ENCODE data around the gene SUCO. TPM values are rescaled to one million over a fixed set of nuclear protein-coding genes. Genes with fewer than 3 reads are reported as not detected.

SUCO gene
- polyA plus RNA-seq, 1 of the 3 experiments (the other 2 are of a cell fraction): 5.4 TPM

DNA sequence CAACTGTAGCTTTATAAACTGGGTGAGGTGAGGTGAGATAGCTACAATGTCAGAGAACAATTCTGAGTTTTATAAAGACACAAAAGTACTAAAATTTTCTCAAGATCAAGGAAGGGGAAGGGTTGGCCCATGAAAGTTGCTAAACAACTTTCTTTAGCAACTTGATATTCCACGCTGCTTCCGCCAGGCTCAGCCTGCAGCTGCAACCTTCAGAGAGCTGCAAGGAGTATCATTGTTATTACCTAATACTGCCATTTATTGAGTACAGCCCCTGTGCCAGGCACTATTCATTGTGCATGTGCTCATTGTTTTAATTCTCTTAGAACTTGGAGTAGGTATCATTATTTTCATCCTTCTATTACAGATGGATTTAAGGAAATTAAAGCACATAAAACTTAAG is 34.1 kb upstream of the SUCO start:
- H3F3A ChIP-seq (replicated peaks; ENCODE audit: insufficient read depth): no peaks in the 10 kb centered on the region
- H4K20me1 ChIP-seq (ENCODE audit: insufficient read depth): no peaks in the 10 kb centered on the region
- no peaks in the 10 kb centered on the region for H3K36me3 ChIP-seq (replicated peaks in 1 of 2; ENCODE audit: control insufficient read depth in 1 of 2, insufficient read depth in 2 of 2, low read length in 1 of 2)
- no peak overlapping the region for H3K27ac ChIP-seq (ENCODE audit: low read depth in 2 of 2, low read length in 1 of 2)
- H3K79me2 ChIP-seq (ENCODE audit: insufficient read depth): no peaks in the 10 kb centered on the region
- DNase-seq: no peak
- H3K9me3 ChIP-seq: no peaks in the 10 kb centered on the region
- H3K9me2 ChIP-seq: no peaks in the 10 kb centered on the region
- WGBS (ENCODE audit: low lambda C conversion rate): 93% methylated on average over 2 of the region's 2 CpGs
- ChIA-PET CTCF (interaction anchor here (0.9 to 1.7 kb wide), 2 partner anchors 13 to 496 kb away, joined by 3 read pairs; no protein-coding TSS in a partner anchor), POLR2A (no interaction called here)
- no peak overlapping the region for H3K4me2 ChIP-seq
- peaks cover 3% of the 10 kb centered on the region; the same call in 1 of the 2 replicates for H3K27me3 ChIP-seq (ENCODE audit: insufficient read depth)
- no peak overlapping the region for H3K4me3 ChIP-seq (ENCODE audit: low read depth in 2 of 2, low read length in 1 of 2)
- no peak for TF ChIP-seq CHD2 (IDR thresholded peaks at IDR 0.05; ENCODE audit: low read length, partially characterized antibody)
- no peak overlapping the region for H2AFZ ChIP-seq (ENCODE audit: low read depth)
- H3K9ac ChIP-seq: no peak overlapping the region
- peaks cover 0 to 4% of the 10 kb centered on the region in 2 experiments; a peak in 2 of 4 replicates for H3K4me1 ChIP-seq (ENCODE audit: control insufficient read depth in 1 of 2, insufficient read depth in 2 of 2, low read depth in 1 of 2, low read length in 1 of 2)

DNA sequence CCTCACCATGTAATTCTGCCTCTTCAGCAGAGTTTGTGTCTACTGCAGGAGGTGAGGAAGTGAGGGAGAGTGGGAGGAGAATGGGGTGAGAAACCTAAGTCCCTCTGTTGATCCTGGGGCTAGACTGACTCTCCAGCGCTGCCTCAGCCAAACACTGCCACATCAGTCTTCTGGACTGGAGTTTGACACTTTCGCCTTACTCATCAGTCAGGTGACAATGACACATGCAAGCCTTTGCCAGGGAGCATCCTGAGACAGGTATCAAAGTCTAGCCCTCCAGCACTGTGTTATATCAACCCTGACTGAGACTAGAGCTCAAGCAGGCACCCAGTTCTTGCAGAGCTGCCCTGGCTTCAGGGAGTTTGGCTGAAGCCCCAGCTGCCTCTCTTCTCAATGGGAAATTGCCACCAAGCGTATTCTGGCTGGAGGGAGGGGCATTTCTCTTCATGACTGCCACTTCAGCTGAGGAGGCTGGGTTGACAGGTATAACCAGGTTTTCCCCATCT is 33.3 kb upstream of the SUCO start:
- POLR2A ChIA-PET: interaction anchor here (1.0 kb wide), 1 partner anchor 9 kb away, joined by 3 read pairs; no protein-coding TSS in a partner anchor
- Histone ChIP-seq H3F3A (replicated peaks; ENCODE audit: insufficient read depth) (no peaks in the 10 kb centered on the region), H3K36me3 (replicated peaks in 1 of 2; ENCODE audit: control insufficient read depth in 1 of 2, insufficient read depth in 2 of 2, low read length in 1 of 2) (no peaks in the 10 kb centered on the region), H3K9me2 (no peaks in the 10 kb centered on the region), H3K4me1 (ENCODE audit: control insufficient read depth in 1 of 2, insufficient read depth in 2 of 2, low read depth in 1 of 2, low read length in 1 of 2) (peaks cover 0 to 4% of the 10 kb centered on the region in 2 experiments; a peak in 2 of 4 replicates), H3K27ac (ENCODE audit: low read depth in 2 of 2, low read length in 1 of 2) (no peak overlapping the region), H3K9ac (no peak overlapping the region), H3K27me3 (ENCODE audit: insufficient read depth) (peaks cover 3% of the 10 kb centered on the region; the same call in 1 of the 2 replicates), H3K4me3 (ENCODE audit: low read depth in 2 of 2, low read length in 1 of 2) (no peak overlapping the region), H2AFZ (ENCODE audit: low read depth) (no peak overlapping the region), H3K79me2 (ENCODE audit: insufficient read depth) (no peaks in the 10 kb centered on the region), H4K20me1 (ENCODE audit: insufficient read depth) (no peaks in the 10 kb centered on the region), H3K9me3 (no peaks in the 10 kb centered on the region), H3K4me2 (no peak overlapping the region)
- no peak for DNase-seq
- CTCF ChIA-PET: interaction anchor here (0.9 to 1.7 kb wide), 2 partner anchors 12 to 497 kb away, joined by 3 read pairs; no protein-coding TSS in a partner anchor
- WGBS (ENCODE audit: low lambda C conversion rate): 73% methylated on average over 3 of the region's 3 CpGs
- TF ChIP-seq, protein P1, sequence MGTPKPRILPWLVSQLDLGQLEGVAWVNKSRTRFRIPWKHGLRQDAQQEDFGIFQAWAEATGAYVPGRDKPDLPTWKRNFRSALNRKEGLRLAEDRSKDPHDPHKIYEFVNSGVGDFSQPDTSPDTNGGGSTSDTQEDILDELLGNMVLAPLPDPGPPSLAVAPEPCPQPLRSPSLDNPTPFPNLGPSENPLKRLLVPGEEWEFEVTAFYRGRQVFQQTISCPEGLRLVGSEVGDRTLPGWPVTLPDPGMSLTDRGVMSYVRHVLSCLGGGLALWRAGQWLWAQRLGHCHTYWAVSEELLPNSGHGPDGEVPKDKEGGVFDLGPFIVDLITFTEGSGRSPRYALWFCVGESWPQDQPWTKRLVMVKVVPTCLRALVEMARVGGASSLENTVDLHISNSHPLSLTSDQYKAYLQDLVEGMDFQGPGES (IDR thresholded peaks at IDR 0.05; ENCODE audit: low read depth, low read length): no peak
- TF ChIP-seq SIN3A (IDR thresholded peaks at IDR 0.05; ENCODE audit: borderline replicate concordance, low read depth, low read length) (no peak), MEF2A (IDR thresholded peaks at IDR 0.05; ENCODE audit: borderline replicate concordance, low read depth) (no peak), CHD2 (IDR thresholded peaks at IDR 0.05; ENCODE audit: low read length, partially characterized antibody) (no peak), ZBTB33 (IDR thresholded peaks at IDR 0.05; ENCODE audit: borderline replicate concordance, low read depth) (no peak), TAF1 (IDR thresholded peaks at IDR 0.05; ENCODE audit: borderline replicate concordance, low read depth, low read length) (no peak), GATA2 (CRISPR knock-in tag; IDR thresholded peaks at IDR 0.05) (no peak), RFX5 (IDR thresholded peaks at IDR 0.05; ENCODE audit: low read length) (no peak), JUND (IDR thresholded peaks at IDR 0.05) (no peak), EZH2phosphoT487 (IDR thresholded peaks at IDR 0.05; ENCODE audit: borderline replicate concordance, low read depth) (no peak), YY1 (IDR thresholded peaks at IDR 0.05; ENCODE audit: low read depth) (no peak), TEAD4 (IDR thresholded peaks at IDR 0.05; ENCODE audit: borderline replicate concordance, insufficient read depth) (no peak)
- TF ChIP-seq, protein P2, sequence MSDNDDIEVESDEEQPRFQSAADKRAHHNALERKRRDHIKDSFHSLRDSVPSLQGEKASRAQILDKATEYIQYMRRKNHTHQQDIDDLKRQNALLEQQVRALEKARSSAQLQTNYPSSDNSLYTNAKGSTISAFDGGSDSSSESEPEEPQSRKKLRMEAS (IDR thresholded peaks at IDR 0.05; ENCODE audit: low read depth): no peak

Measured in SK-N-SH (cell line).